GM21528 (cell line): ENCODE data around the gene FAM20C.

Experiments
- ATAC-seq: cut with Tn5 transposase; IDR thresholded peaks from one replicate; pipeline ENCODE4 v1.9.1; 2021; ENCODE audit warnings: mild to moderate bottlenecking, moderate library complexity; ENCODE audit not compliant: unreplicated experiment, low FRiP score

Gene FAM20C

DNA sequence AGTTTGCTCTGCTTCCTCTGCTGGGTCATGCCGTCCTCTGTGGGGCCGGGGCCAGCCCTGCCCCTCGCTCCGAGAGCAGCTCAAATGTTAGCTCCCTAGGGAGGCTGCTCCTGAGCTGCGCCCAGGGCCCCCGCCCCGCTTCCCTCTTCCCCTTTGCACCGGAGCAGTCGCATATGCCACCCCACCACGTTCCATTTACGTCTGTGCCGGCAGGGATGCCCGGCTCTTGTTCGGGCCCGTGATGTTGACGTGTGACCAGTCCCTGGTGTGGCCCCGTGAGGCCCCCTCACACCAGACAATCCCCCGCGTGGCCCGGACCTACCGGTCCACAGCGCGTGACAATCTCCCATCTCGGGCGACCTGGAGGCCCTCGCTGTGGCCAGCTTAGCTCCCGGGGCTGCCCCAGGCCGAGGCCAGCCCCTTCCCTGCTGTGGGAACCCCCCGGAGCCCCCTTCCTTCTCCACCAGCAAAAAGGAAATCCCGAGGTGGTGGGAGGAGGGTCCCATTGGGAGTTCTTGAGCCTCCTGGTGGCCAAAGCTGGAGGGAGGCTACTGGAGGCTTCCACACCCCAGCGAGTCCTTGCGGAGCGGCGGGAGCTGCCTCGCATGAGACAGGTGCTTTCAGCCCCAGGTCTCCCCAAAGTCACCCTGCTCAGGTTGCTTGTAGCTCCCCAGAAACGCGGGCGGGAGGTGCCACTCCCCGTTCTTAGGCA lies 15.2 kb downstream of the FAM20C start:
- no peak for ATAC-seq

DNA sequence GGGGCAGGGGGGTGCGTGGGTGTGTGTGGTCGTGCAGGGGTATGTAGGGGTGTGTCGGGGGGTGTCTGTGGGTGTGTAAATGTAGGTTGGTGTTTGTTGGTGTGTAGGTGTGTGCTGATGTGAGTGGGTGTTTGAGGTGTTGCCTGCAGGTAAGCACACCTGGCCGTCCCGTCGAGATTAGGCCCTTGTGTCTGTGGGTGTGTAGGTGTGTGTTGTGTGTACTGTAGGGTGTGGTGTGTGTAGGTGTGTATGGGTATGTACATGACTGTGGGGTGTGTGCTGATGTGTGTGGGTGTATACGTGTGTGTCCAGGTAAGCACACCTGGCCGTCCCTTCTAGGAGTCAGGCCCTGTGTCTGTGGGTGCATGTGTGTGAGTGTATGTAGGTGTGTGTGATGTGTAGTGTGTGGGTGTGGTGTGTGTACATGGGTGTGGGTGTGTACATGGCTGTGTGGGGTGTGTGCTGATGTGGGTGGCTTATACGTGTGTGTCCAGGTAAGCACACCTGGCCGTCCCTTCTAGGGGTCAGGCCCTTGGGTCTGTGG lies 15.8 kb downstream of the FAM20C start:
- no peak for ATAC-seq

DNA sequence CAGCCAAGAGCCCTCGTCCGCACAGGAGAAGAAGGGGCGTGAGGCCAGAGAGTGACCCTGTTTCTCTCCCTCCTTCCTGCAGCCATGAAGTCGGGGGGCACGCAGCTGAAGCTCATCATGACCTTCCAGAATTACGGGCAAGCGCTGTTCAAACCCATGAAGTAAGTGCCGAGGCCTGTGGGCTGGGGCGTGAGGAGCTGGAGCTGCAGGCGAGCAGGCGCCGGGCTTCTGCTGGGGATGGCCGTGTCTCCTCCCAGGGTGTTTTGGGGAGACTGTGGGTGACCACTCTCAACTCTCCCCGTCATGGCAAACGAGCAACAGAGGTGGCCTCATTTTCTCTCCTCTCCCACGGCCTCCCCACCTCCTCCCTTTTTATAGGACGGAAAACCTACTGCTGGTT lies 16.4 kb downstream of the FAM20C start:
- ATAC-seq: no peak

DNA sequence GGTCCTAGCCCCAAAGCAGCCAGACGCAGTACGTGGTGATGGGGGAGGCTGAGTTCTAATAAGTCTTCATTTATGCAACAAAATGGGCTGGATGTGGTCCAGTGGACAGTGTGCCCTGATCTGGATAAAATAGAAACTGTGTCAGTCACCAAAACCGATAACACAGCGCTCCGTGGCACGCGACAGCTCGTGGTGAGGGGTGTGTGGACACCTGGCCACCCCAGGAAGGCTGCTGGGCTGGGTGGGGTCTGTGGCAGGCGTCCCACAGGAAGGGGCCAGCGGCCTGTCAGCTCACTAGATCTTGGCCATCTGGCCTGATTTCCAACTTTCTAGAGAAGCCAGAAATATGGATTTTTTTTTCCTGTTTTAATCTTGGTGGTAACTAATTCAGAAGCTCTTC lies 17.0 kb downstream of the FAM20C start:
- ATAC-seq: no peak

DNA sequence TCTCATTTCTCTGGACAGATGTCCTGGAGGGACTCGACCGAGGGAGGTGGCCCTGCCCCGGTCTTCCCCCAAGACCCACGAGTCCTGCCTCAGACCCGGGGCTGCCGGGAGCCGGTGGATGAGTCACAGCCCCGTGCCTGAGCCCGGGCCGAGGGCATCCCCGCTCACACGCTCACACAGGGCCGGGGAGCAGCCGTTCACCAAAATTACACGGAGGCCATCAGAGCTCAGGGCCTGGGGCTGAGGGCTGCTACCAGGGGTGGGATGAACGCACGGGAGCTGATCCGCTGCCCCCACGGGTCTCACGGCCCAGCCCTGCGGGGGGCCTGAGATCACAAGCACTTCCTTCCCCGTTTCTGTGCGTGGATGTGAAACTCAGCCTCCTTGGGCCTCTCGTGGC lies 17.5 kb downstream of the FAM20C start:
- no peak for ATAC-seq

DNA sequence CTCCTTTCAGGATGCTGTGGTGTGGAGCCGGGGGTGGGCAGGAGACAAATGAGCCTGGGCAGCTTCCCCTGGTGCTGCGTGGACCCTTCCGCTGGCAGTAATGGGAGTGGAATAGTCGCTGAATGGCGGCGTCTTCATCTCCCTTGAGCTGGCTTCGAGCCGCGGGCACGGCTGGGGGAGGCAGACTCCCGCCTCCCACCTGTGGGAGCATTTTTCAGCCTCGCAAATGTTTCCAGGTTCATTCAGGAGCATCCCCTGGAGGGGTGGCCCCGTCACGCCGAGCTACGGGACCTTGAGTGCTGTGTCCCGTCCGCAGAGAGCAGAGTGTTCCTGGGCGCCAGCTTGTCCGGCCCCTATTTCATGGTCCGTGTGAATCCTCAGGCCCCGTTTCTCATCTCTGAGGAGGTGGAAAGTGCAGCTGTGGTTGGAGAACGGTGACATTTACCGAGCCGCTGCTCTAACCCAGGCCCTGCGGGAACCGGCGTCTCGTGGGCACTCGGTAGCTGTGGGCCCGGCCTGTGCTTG lies 18.1 kb downstream of the FAM20C start:
- ATAC-seq: no peak

DNA sequence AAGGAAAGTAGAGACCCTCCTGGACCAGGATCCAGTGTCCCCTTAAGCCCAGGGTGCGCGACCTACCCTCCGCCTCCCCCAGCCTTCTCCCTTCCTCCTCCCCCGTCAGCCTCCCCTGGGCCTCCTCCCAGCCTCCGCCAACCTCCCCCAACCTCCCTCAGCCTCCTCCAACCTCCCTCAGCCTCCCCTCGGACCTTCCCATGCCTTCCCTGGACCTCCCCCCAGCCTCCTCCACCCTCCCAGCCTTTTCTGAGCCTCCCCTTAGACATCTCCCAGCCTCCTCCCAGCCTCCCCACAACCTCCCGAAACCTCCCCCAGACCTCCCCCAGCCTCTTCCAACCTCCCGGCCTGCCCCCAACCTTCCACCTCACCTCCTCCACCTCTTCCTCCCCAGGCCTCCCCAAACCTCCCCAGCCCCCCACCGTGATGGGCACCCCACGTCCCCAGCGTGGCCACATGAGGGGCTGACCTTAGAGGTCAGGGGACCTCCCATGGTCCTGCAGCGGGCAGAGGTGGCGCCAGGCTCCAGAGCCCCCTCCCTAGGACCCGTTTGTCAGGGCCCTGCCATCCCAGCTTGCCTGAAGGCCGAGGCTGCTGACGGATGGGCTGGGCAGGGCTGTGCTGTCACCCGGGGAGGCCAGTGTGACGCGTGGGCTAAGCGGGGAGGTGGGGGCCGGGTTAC lies 18.8 kb downstream of the FAM20C start:
- no peak for ATAC-seq

DNA sequence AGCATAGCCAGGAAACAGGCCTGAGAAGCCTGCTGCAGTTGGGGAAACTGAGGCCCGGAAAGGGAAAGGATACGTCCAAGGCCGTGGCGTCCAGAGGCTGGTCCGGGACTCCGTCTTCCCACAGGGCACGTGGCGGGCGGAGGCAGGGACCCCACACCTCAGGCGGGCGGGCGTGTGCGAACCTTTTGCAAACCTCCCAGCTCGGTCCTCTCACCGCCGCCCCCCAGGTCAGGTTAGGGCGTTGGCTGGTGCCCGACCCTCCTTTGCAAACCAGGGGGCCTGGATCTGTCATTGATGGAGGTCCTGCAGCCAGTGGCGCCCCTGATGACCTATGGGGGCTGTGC lies 19.3 kb downstream of the FAM20C start:
- no peak for ATAC-seq

DNA sequence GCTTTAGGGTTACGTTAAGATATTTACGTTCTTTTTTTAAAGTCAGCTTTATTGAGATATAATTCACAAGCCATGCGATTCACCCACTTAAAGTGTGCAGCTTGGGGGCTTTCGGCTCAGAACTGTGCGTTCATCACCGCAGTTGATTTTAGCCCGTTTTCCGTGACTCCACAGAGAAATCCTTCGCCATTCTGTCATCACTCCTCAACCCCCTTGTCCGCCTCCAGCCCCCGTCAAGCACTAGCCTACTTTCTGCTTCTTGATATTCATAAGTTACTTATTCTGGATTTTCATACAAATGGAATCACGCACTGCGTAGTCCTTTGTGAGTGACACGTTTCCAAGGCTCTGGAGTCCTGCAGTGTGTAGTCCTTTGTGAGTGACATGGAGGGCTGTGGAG lies 20.4 kb downstream of the FAM20C start:
- ATAC-seq: no peak

DNA sequence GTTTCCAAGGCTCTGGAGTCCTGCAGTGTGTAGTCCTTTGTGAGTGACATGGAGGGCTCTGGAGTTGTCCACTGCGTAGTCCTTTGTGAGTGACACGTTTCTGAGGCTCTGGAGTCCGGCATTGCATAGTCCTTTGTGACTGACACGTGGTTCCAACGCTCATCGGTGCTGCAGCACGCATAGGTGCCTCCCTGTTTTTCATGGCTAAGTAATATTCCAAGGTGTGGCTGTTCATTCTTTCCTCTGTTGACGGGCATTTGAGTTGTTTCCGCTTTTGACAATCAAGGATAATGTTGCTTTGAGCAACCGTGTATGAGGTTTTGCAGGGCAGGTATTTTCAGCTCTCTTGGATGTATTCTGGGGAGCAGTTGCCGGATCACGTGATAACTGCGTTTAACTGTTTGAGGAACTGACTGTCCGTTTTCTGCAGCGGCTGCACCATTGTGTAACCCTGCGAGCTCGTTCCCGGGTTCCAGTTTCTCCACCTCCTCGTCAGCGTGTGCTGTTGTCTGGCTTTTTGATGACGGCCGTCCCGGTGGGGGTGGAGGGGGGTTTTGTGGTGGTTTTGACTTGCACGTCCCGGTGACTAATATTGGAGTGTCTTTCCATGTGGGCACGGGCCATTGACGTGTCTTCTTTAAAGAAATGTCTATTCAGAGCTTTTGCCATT lies 21.1 kb downstream of the FAM20C start:
- ATAC-seq: no peak

DNA sequence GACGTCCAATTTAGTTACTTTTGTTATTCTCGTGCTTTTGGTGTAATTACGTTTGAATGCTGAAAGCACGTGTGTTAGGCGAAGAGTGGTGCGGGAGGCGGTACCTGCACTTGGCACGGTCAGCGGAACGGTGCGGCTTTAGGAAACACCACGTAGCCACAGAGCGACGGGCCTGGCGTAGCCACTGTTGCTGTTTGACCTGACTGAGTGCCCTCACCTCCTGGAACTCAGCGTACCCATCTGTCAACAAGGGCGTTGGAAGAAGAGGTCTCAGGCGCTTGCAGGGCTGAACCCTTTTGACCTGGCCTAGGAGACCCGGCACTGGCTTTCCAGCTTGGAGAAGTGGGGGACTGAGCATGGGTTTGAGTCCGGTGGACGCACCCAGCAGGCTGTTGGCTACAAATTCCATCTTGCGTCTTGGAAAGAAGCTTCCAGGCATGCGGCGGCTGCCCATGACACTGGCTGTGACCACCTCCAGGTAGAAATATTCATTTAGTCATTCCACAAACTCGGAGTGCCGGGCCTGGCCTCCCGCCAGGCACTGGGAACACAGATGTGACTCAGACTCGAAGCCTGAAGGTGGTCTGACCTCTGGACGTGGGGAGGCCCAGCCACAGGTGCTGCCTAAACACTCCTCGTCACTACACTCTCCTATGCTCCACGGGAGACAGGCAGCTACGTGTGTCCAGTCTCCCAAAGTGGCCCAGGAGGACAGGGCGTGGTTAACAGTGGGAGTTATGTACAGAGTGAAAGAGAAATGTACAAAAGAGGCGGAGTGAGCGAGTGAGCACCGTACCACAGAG lies 22.2 kb downstream of the FAM20C start:
- no peak for ATAC-seq

DNA sequence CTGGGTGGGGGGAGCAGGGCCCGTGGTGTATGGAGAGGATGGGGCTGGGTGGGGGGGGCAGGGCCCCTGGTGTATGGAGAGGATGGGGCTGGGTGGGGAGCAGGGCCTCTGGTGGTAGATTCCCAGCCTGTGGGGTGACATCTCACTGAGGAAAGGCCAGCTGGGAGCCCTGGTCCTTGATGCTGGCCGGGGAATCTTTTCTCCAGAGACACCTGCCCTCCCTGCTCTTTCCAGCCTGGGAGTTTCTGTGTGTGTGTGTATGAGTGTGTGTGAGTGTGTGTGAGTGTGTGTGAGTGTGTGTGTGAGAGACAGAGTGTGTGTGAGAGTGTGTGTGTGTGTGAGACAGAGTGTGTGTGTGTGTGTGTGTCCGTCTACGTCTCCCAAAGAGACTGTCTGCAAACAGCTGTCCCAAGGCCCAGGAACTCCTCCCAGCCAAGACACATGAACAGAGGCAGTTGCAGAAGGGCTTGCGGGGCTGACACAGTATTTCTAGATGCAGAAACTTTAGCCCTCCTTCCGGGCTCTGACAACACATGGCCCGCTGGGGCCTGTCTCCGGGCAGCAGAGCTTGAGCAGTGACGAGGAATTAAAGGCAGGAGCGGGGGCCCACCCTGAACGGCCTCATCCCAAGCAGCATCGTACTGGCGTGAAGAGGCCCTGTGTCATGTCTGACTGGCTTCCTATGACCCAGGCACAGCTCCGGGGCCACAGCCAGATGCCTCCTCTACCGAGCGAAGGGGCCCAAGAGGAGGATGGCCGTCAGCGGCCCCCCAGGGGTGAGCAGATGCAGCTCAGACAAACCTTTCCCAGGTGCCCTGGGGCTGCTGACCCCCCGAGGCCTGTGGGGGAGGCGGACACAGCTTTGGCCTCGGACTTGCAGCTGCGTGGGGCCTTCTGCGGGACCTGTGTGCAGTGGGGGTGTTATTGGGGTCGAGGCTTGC lies 24.3 kb downstream of the FAM20C start:
- no peak for ATAC-seq

DNA sequence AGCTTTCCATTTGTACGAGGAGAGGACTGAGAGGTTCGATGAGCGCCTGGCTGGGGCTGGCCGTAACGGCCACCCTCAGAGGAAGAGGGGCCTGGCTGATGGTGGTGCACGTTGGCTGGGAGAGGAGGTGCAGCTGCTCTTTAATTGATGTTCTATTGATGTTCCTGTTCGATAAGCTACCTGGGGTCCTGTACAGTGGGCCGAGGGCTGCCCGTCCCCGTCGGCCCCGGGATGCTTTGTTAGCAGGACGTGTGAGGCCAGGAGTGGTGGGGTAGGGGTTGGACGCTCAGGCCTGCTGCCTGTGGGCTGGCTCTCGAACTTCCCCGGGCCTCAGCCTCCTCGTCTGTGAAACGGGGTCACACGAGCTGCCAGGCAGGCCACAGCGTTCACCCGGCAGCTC lies 25.4 kb downstream of the FAM20C start:
- ATAC-seq: no peak

DNA sequence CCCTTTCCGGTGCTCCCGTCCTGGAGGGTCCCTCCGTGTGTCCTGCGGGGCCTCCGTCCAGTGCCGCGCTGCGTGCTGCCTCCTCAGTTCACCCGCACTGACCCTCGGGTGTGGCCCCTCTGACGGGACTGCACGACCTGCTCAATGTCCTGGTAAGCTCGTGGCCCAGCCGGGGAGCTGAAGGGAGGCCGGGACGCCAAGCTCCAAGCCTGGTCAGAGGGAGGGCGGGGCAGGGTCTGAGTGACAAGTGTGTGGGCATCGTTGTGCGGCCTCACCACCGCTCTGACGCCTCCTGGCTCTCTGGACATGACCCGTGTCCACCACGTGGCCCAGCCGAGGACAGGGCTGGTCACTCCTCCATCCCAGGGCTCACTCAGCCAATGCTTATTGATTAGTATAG lies 25.9 kb downstream of the FAM20C start:
- no peak for ATAC-seq

DNA sequence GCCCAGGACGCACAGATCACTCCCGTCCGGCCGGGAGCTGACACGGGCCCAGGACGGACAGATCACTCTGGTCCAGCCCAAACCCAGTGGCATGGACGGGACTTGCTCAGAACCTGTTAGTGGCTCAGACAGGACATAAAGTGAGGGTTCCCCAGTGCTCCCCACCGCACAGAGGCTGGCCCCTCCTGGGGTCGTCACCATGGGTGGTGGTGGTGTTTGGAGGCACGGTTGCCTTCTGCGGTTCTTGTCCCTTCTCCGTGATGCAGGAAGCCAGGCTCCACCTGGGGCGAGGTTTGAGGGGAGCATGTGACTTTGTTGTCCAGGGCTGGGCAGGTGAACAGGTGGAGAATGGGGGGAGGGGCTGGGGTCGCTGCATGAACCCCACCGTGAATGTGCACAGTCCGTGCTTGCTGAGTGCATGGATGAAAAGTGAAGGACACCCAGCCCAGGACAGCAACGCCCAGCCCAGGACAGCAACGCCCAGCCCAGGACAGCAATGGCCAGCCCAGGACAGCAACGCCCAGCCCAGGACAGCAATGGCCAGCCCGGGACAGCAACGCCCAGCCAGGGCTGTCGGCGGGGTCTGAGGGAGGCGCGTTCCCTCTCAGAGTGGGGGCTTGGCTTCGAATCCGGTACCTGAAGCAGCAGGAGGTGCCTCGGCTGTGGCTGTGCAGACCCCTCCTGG lies 26.7 kb downstream of the FAM20C start:
- no peak for ATAC-seq

DNA sequence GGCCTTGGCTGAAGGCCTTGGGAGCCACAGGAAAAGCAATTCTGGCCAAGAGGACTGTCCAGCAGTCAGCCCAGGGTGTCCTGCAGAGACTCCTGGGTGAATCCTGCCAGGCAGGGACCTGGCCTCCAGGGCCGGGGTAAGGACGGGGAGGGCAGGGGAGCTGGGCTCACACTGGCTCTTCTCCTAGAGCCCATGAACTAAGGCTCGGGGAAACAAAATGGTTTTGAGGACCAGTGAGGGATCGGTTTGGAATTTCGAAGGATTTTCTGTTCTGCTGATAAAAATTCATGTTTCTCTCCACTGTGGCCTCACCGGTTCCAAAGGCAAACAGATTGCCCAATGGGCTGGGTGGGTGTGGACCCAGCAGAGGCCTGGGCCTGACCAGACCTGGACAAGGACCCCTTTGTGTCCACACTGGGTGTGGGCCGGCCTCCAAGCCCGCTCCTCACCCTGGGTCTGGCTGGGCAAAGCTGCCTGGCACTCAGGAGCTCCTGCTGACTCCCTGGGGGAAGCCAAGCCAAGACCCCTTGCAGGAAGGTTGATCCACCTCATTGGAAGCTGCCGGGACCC lies 27.3 kb downstream of the FAM20C start:
- ATAC-seq: no peak

DNA sequence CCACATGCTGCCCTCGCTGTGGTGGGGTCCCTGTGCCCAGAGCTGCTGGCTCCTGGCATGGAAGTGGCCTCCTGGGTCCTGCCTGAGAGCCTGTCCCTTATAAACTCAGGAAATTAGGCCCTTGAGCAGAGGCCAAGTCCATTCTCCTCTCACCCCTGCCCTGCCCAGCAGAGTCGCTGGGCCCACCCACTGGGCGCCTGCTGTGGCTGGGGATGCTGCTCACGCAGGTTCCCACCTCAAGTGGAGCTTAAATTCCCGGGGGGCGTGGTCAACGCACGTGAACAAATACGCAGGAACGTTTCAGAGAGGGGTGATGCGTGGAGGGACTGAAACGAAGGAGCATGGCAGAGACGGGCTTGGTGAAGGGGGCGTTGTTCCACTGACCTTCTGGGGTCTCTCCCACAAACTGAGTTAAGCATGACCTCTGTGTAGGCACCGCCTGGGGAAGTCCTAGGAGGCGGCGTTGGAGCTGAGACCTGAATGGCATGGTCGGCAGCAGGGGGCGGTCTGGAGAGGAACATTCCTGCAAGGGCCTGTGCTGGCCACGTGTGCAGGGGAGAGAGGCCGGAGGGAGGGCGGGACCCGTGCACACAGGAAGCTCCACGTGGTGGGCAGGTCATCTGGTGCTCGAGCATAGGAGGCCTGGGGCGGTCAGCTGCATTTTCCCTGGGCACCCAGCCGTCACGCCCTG lies 27.9 kb downstream of the FAM20C start:
- ATAC-seq: no peak
